K562 treated with DMSO at 1 percent for 48 hours (cell line): ENCODE measurements around the gene KRTAP22-1. TPM values are rescaled to one million over a fixed set of nuclear protein-coding genes. Genes with fewer than 3 reads are reported as not detected.

Experiments used
- total RNA-seq: library from RNA; unstranded; fragments of 300-600 nt; gene quantifications from 2 replicates; pipeline ENCODE4 v1.2.3, GENCODE V29; 2022; ENCODE audit warnings: low replicate concordance; ENCODE audit errors: extremely low read depth

Gene KRTAP22-1
- not detected in 2 replicates for total RNA-seq

DNA sequence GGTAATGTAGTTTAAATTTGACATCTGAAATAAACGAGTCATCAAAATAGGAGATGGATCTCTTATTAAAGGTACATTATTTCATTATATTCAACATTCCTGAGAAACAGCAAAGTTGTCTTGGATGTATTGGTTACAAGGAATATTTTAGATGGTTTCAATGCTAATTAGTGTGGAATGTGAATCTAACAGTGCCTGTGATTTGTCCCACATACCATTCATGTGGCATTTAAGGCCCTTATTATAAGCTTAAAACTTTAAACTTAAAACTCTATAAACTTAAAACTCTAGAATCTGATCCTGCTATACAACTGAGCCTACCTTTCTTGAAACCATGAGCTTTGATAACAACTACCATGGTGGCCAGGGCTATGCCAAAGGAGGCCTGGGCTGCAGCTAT is at the start of gene KRTAP22-1:
TSS of gene KRTAP22-1 (plus strand) at position 301 of the 400 bp plus-strand sequence.

DNA sequence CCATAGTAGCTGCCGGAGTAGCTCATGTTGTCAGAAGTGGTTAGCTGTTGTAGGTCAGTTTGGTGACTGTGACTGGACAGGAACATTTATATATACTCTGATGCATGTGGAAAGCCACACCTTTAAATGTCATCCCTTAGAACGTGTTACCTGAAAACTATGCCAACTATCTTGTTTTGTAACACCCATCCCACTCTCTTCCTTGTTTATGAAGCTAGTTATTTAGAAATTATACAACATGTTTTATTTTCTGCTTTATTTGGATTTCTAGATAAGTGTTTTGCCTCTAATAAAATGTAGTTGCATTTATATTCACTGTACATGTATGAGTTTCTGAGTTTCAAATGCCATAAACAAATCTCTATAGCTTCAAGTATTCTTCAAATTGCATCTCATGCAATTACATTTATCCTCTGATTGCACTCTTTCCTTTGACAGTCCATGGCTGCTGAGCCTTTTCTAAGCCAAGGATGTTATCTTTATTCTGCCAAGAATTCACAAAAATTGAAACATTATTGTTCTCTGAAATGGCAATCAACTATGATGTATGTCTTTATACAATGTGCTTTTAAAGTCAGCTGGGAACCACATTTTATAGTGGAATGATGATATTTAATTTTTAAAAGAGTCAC is 39.5 kb upstream of the KRTAP22-1 start, which contains the start of gene KRTAP19-7:
TSS of gene KRTAP19-7 (minus strand) at position 51 of the 632 bp plus-strand sequence. CDS start at position 26, 25 bp downstream.

DNA sequence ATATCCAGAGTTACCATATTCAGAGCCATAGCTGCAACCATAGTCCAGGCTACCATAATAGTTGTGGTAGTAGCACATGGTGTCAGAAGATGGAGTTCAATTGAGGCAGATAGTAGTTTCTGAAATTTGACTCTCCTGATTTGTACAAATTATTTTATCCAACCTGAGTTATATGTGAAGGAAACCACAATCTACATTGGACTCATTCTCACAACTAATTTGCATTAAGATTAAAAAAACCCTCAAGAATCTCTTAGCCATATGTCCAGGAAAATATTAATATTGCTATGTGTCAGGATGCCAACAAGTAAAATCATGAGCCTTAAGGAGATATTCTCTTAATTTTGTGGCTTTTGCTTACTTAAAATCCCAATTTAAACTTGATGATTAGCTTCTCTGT is 10.6 kb upstream of the KRTAP22-1 start, which contains the start of gene KRTAP22-2:
TSS of gene KRTAP22-2 (minus strand) at position 101 of the 400 bp plus-strand sequence.

DNA sequence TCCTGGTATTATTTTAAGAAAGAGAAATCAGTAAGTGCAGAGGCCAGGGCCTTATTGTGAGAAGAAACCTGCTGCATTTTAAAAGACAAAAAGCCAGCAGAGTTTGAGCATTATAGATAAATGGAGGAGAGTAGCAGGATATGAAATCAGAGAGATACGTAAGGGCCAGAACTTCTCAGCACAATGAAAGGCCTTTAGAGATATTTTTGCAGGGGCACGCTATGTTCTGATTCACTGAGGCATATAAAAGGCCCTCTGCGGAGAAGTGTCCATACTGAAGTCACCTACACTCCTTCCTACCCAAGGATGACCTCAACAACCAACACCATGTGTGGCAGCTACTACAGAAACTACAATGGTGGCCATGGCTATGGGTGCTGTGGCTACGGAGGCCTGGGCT is 8.7 kb upstream of the KRTAP22-1 start, which contains the start of gene KRTAP6-3:
TSS of gene KRTAP6-3 (plus strand) at position 301 of the 400 bp plus-strand sequence. CDS start at position 307, 6 bp downstream.

DNA sequence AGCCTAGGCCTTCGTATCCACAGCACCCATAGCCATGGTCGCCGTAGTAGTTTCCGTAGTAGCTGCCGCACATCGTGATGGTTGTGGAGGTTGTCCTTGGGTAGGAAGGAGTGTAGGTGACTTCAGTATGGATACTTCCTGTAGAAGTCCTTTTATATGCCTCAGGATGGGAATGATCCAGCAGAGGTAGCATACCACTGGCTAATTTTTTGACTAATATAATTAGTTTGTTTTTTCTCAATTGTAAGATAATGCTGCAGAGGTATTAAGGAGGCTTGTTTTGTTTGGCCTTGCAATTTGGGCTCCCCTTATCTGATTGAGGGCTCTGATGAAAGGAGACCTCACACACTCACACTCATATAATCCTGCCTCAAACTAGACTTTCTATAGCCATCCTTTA is 2.1 kb upstream of the KRTAP22-1 start, which contains the start of gene KRTAP6-2:
TSS of gene KRTAP6-2 (minus strand) at position 101 of the 400 bp plus-strand sequence. CDS start at position 73, 28 bp downstream.

DNA sequence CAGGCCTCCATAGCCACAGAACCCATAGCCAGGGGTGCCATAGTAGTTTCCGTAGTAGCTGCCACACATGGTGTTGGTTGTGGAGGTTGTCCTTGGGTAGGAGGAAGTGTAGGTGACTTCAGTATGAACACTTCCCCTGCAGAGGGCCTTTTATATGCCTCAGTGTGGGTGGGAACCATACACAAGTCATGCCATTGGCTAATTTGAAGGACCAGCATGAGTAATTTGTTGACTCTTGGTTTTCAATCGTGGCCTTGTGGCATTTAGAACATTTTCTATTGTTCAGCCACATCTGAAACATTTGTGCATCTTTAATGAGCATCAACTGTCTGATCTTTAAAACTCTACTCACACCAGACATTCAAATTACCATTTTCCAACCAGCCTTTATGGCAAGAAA is 12.9 kb downstream of the KRTAP22-1 start, which contains the start of gene KRTAP6-1:
TSS of gene KRTAP6-1 (minus strand) at position 95 of the 400 bp plus-strand sequence. CDS start at position 69, 26 bp downstream.

DNA sequence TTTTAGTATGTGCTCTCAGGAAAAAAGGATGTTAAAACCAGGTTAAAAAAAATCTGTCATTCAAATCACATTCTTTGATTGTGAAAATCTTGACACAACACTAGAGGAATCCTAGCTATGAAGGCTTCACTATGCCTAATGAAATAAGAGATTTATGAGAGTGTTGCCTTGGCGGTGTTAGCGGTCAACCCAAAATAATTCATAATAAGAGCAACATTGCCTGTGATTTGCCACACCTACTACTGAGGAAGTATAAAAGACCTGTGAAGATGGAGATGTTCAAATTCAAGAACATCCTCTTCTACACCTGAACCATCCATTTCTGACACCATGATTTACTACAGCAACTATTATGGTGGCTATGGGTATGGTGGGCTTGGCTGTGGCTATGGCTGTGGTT is 15.2 kb downstream of the KRTAP22-1 start, which contains the start of gene KRTAP20-1:
TSS of gene KRTAP20-1 (plus strand) at position 301 of the 400 bp plus-strand sequence. CDS start at position 331, 30 bp downstream.

DNA sequence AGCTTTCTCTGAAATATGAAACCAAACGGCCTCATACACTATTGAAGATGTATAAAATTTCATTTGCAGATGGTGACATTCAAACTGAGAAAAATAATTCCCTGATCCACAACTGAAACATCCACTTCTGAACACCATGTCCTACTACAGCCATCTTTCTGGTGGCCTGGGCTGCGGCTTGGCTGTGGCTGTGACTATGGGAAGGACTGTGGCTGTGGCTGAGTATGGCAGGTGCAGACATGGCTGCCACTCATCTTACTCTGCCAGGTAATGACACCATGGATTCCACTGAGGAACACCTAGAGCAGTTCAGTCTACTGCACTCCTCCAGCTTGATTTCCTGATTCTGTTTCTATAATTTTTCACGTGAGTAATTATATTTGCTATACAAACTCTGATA is 19.6 kb downstream of the KRTAP22-1 start, which contains the start of gene KRTAP20-4:
TSS of gene KRTAP20-4 (plus strand) at position 106 of the 400 bp plus-strand sequence.

DNA sequence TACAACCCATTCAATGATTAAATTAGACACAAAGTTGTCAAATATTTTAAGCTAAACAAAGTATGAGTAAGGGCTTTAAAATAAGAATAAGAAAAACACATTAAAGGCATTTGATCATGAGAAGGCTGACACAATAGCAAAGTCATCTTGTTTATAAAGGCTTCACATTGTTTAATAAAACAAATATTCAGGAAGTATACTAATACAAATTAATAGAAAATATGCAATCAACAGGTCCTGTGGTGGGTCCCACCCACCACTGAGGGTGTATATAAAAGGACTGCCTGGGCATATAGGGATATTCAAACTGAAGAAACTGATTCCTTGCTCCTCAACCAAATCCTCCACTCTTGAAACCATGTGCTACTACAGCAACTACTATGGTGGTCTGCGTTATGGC is 34.0 kb downstream of the KRTAP22-1 start, which contains the start of gene KRTAP20-2:
TSS of gene KRTAP20-2 (plus strand) at position 301 of the 400 bp plus-strand sequence. CDS start at position 359, 58 bp downstream.

DNA sequence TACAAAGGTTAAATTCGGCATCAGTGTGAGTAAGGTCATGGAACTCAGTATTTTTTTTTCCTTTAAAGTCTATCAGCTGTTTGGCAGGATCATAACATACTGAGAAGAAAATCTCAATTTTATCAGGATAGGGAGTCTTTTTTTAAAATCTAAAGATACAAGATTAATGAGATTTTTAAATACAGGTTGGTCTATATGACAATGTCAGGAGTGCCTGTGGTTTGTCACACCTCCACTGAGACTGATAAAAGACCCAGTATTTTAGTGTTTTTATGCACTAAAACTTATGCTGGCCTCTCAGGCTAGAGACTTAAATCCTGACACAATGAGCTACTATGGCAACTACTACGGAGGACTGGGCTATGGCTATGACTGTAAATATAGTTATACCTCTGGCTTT is 41.7 kb downstream of the KRTAP22-1 start, which contains the start of gene KRTAP20-3:
TSS of gene KRTAP20-3 (plus strand) at position 301 of the 400 bp plus-strand sequence.

Other genes starting within 250 kb of the KRTAP22-1 start
- not detected in 2 replicates for gene KRTAP13-2, start 228.8 kb upstream of the KRTAP22-1 start, total RNA-seq
- not detected in 2 replicates for gene KRTAP13-1, start 205.1 kb upstream of the KRTAP22-1 start, total RNA-seq
- not detected in 2 replicates for gene KRTAP13-3, start 175.2 kb upstream of the KRTAP22-1 start, total RNA-seq
- not detected in 2 replicates for gene KRTAP13-4, start 170.9 kb upstream of the KRTAP22-1 start, total RNA-seq
- gene KRTAP15-1, start 160.8 kb upstream of the KRTAP22-1 start, total RNA-seq, result not detected in 2 replicates
- gene KRTAP19-1, start 120.7 kb upstream of the KRTAP22-1 start, total RNA-seq, result not detected in 2 replicates
- not detected in 2 replicates for gene KRTAP19-2, start 113.7 kb upstream of the KRTAP22-1 start, total RNA-seq
- not detected in 2 replicates for gene KRTAP19-3, start 109.1 kb upstream of the KRTAP22-1 start, total RNA-seq
- not detected in 2 replicates for gene KRTAP19-4, start 103.9 kb upstream of the KRTAP22-1 start, total RNA-seq
- not detected in 2 replicates for gene KRTAP19-5, start 98.9 kb upstream of the KRTAP22-1 start, total RNA-seq
- not detected in 2 replicates for gene KRTAP19-6, start 59.2 kb upstream of the KRTAP22-1 start, total RNA-seq
- gene KRTAP19-7, start 39.8 kb upstream of the KRTAP22-1 start, total RNA-seq, result not detected in 2 replicates
- gene KRTAP22-2, start 10.7 kb upstream of the KRTAP22-1 start, total RNA-seq, result not detected in 2 replicates
- not detected in 2 replicates for gene KRTAP6-3, start 8.6 kb upstream of the KRTAP22-1 start, total RNA-seq
- gene KRTAP6-2, start 2.2 kb upstream of the KRTAP22-1 start, total RNA-seq, result not detected in 2 replicates
- gene KRTAP6-1, start 12.8 kb downstream of the KRTAP22-1 start, total RNA-seq, result not detected in 2 replicates
- not detected in 2 replicates for gene KRTAP20-1, start 15.3 kb downstream of the KRTAP22-1 start, total RNA-seq
- gene KRTAP20-4, start 19.5 kb downstream of the KRTAP22-1 start, total RNA-seq, result not detected in 2 replicates
- gene KRTAP20-2, start 34.1 kb downstream of the KRTAP22-1 start, total RNA-seq, result not detected in 2 replicates
- gene KRTAP20-3, start 41.8 kb downstream of the KRTAP22-1 start, total RNA-seq, result not detected in 2 replicates
- not detected in 2 replicates for gene KRTAP21-3, start 117.7 kb downstream of the KRTAP22-1 start, total RNA-seq
- not detected in 2 replicates for gene KRTAP21-2, start 146.2 kb downstream of the KRTAP22-1 start, total RNA-seq
- not detected in 2 replicates for gene KRTAP21-1, start 154.3 kb downstream of the KRTAP22-1 start, total RNA-seq
- gene KRTAP8-1, start 212.2 kb downstream of the KRTAP22-1 start, total RNA-seq, result not detected in 2 replicates
- not detected in 2 replicates for gene KRTAP7-1, start 228.7 kb downstream of the KRTAP22-1 start, total RNA-seq